ENCODE measurements around the gene MAP4K2.
A peak's percentile ranks its signal among the peaks of the same experiment; 100 is the strongest.
"Not testable (repeated sequence)": the region's sequence is repeated elsewhere in the genome, so short reads cannot be mapped to it uniquely, and the experiment has no call there.

The MAP4K2 gene

GRCh38 chr11:64803158-64803845, at the start of gene MAP4K2:
MAP4K2 (minus strand) TSS chr11:64803214; CDS start chr11:64803149, 65 bp downstream.
- DNase-seq: peak; percentile 90

DNA sequence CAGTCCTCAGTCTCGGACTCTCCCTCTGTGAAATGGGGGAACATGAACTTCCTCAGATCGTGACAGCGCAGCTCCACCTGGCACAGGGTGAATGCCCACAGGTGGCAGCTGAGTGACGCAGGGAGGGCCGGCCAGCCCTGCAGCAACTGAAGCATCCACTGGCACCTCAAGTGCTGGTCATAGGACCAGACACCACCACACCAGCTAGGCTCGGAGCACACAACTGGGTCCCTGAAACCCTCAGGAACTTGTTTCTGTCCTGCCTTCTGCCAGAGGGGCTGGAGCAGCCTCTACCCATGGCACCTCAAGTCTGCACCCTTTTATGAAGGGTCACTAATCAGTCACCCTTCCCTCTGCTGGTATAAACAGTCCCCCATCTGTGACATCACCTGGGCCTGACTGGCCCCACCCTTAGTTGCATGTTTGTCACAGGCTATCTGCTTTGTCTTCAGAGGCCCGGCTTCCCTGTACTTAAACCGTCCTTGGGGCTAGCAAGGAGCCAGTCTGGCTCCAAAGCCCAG, 48.9 kb upstream of the MAP4K2 start:
- peak; percentile 54 for DNase-seq

- DNase-seq: no peak
Observed at GRCh38 chr11:64850979-64851567, 48.1 kb upstream of the MAP4K2 start.

- peak; percentile 35 for DNase-seq
Observed at GRCh38 chr11:64849598-64850356, 46.8 kb upstream of the MAP4K2 start.

- no peak for DNase-seq
Observed at GRCh38 chr11:64848826-64849597, 46.0 kb upstream of the MAP4K2 start.

DNA sequence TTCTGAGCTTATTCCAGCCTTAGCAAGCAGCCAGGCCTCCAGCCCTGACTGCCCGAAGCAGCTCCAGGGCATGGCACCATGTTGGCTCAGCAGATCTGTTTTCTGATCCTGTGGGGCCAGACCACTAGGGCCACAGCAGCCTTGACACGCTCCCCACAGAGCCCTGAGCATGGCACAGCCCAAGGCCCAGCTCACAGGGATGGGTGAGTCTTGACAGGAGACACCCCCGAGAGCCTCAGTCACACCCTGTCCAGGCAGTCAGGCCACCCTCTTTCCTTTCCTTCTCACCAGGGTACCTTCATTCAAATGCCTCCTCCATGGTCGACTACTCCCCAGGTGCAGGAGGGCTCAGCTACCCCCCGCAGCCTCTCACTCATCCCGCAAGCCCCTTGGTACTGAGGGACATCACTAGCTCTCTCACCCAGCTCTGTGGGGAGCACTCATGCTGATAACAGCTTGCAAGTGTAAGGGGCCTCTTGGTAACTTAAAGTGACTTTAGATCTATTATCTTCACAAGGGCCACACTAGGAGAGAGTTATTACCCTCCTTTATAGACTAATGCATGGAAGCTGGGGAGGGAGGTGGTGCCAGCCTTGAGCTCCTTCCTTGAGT, 45.3 kb upstream of the MAP4K2 start:
- peak; percentile 70 for DNase-seq

DNA sequence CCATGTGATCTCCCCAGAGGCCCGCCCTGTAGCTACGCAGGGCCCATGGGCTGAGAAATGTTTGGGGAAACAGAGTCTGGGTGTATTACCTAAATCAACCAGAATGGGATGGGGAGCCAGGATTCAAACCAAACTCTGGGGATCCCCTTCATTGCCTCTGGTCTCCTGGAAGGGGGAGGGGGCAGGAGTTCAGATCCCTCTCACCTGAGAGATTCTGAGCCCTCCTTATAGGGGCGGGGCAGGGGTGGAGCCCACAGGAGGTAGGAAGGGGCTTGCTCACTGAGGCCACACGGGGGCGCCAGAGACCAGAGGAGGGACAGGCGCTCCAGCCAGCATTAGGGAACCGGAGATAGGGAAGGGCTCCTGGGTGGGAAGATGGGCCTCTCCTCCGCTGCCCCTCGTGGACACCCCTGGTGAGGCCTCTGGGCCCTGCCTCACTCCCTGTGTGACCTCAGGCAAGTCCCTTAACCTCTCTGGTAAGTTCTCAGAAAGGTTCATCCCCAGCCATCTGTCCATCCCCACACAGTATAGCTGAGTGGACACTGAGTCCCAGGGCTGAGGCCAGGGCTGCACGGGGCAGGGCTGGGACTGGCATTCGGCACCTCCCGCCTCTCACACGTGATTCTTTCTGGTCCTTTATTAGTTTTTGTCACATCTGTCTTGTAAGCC, 44.1 kb upstream of the MAP4K2 start:
- peak; percentile 97 for DNase-seq

DNA sequence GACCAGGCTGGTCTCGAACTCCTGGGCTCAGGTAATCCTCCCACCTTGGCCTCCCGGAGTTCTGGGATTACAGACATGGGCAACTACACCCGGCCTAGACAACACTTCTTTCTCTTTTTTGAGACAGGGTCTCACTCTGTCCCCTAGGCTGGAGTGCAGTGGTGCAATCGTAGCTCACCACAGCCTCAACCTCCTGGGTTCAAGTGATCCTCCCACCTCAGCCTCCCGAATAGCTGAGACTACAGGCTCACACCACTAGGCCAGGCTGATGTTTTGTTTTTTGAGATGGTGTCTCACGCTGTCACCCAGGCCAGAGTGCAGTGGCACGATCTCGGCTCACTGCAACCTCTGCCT, 42.7 kb upstream of the MAP4K2 start:
- not testable (repeated sequence) for DNase-seq

DNA sequence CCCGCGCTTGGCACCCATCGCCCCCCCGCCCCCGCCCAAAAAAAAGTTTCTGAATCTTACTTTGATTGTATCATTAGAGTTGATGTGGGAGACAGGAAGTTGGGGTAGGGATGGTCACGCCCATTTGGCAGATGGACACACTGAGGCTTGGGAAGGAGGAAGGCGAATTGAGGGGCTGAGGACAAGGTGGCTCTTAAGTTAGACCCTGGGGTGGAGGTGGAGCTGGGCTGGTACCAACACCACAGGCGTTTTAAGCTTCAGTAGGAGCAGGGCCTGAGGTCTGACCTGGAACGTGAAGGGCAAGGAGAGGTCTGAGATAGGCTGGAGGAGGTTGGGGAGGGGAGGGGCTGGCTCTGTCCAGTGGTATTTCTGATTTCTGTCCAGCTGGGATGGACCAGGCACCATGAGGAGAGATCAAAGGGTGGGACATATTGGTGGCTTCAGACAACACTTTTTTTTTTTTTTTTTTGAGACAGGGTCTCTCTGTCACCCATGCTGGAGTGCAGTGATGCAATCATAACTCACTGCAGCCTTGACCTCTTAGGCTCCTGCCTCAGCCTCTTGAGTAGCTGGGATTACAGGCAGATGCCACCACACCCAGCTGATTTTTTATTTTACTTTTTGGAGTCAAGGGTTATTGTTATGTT, 42.2 kb upstream of the MAP4K2 start:
- DNase-seq: peak; percentile 34

- DNase-seq: peak; percentile 79
Observed at GRCh38 chr11:64844330-64845128, 41.5 kb upstream of the MAP4K2 start, which contains the start of gene CDC42BPG. CDC42BPG (minus strand) TSS chr11:64844653; CDS start chr11:64844569, 84 bp downstream.

GRCh38 chr11:64843686-64844329, 40.8 kb upstream of the MAP4K2 start:
- DNase-seq: no peak

- peak; percentile 49 for DNase-seq
Observed at GRCh38 chr11:64842851-64843685, 40.1 kb upstream of the MAP4K2 start.

DNA sequence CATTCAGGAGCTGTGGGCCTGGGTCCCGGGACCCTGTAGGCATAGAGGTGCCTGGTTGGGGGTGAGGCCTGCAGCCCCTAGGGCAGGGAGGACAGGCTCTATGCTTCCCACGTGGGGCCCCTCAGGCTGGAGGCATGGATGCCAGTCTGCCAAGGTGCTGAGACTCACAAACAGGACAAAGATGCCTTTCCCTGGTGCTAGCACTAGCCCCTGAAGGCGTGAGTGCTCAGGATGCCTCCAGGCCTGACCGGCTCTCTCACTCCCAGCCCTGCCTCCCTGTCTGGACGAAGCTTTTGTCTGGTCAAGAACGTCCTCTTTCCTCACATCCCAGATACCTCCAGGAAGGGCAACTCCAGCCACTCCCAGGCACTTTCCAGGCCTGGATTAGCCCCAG, 39.3 kb upstream of the MAP4K2 start:
- DNase-seq: no peak

DNA sequence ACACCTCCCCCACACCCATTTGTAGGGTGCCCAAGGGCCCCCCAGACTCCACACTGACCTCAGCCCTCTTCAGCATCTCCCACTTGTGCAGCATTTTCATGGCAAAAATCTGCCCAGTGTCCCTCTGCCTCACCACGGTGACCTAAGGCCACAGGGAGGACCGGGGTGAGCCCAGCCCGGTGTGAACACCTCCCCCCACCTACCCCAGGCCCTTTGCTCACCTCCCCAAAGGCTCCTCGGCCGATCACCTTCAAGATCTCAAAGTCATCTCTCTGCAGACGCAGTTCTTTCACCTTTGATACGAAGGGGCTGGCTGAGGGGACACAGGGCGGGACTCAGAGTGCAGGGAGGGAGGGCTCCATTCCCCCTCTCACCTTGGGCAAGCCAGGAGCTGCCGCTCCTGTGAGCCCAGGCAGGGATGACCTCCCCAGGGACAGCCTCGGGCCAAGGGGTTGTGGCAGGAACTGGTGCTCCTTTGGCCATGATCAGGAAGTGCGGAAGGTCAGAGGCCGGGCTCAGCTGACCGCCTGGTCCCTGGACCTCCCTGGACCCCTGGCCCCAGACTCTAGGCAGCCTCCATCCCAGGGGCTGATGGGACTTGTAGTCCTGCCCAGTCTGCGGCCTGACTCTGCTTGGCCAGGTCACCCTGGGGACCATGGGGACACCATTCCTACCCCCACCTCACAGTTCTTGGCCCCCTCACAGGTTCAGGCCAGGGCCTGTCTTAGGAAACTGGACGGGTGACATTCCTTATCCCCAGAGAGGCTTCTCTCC, 38.8 kb upstream of the MAP4K2 start:
- DNase-seq: no peak

- DNase-seq: no peak
Observed at GRCh38 chr11:64839887-64840782, 37.1 kb upstream of the MAP4K2 start.

GRCh38 chr11:64839335-64839734, 36.3 kb upstream of the MAP4K2 start:
- no peak for DNase-seq
